Smooth muscle cell (in vitro differentiated cells): ENCODE data around the gene FOXA3. TPM values are rescaled to one million over a fixed set of nuclear protein-coding genes. Genes with fewer than 3 reads are reported as not detected.
A peak's percentile ranks its signal among the peaks of the same experiment; 100 is the strongest.

ENCODE experiments used
- DNase-seq: peaks from one replicate; lab custom pipeline; 2025; ENCODE audit not compliant: unreplicated experiment; lab: John Stamatoyannopoulos, UW
- H2AFZ ChIP-seq: fragments of 200-600 bp; sonication (generic); 2 replicates; pipeline ENCODE4 v1.6.0; 2016; ENCODE audit warnings: antibody characterized with exemption, low read depth, mild to moderate bottlenecking
- H3F3A ChIP-seq: fragments of 200-600 bp; sonication (generic); 2 replicates; pipeline ENCODE4 v1.6.0; 2017; ENCODE audit warnings: antibody characterized with exemption, low read depth
- H3K27ac ChIP-seq: fragments of 200-600 bp; sonication (generic); 2 replicates; pipeline ENCODE4 v1.5.1; 2016; ENCODE audit warnings: low read depth, mild to moderate bottlenecking
- H3K27me3 ChIP-seq: fragments of 200-600 bp; sonication (generic); 2 replicates; pipeline ENCODE4 v1.6.1; 2016; ENCODE audit warnings: low read depth, mild to moderate bottlenecking
- H3K36me3 ChIP-seq: fragments of 200-600 bp; sonication (generic); 2 replicates; pipeline ENCODE4 v1.5.1; 2016; ENCODE audit warnings: low read depth
- H3K4me1 ChIP-seq: fragments of 200-600 bp; sonication (generic); 2 replicates; pipeline ENCODE4 v1.5.1; 2016; ENCODE audit warnings: low read depth
- H3K4me2 ChIP-seq: fragments of 200-600 bp; sonication (generic); 2 replicates; pipeline ENCODE4 v1.6.0; 2016; ENCODE audit warnings: mild to moderate bottlenecking
- H3K4me3 ChIP-seq: fragments of 200-600 bp; sonication (generic); 2 replicates; pipeline ENCODE4 v1.5.1; 2016; ENCODE audit warnings: mild to moderate bottlenecking
- H3K79me2 ChIP-seq: fragments of 200-600 bp; sonication (generic); 2 replicates; pipeline ENCODE4 v1.6.0; 2016; ENCODE audit warnings: low read depth, mild to moderate bottlenecking
- H3K9ac ChIP-seq: fragments of 200-600 bp; sonication (generic); 2 replicates; pipeline ENCODE4 v1.6.0; 2016; ENCODE audit warnings: low read depth
- H3K9me3 ChIP-seq: fragments of 200-600 bp; sonication (generic); replicated peaks from 2 replicates; pipeline ENCODE4 v1.5.1; 2016; ENCODE audit warnings: low read depth
- H4K20me1 ChIP-seq: fragments of 200-600 bp; sonication (generic); 2 replicates; pipeline ENCODE4 v1.6.0; 2016; ENCODE audit warnings: low read depth
- WGBS: methylation state at CpG from one replicate; pipeline ENCODE4 v1.1.7; 2016; ENCODE audit warnings: low lambda C conversion rate; 5-methylcytosine and 5-hydroxymethylcytosine counted together
- polyA plus RNA-seq: library from polyadenylated mRNA; unstranded; fragments of >200 nt; fragmentation: Nextera tagmentation; extraction: Ambion mirVana; gene quantifications from 2 replicates; pipeline ENCODE4 v1.2.1, GENCODE V29; 2016
- total RNA-seq: library from RNA; depleted of rRNA; stranded (reverse); fragments of >200 nt; gene quantifications from 2 replicates; pipeline ENCODE4 v1.2.3, GENCODE V29; 2014
- TF ChIP-seq, protein P1 (sequence below): fragments of 200-600 bp; sonication (generic); IDR thresholded peaks from 2 replicates; pipeline ENCODE4 v1.5.1; 2017; ENCODE audit warnings: borderline replicate concordance, mild to moderate bottlenecking, antibody characterized with exemption; ENCODE audit not compliant: insufficient read depth, poor library complexity, severe bottlenecking

The FOXA3 gene
- total and polyA plus RNA-seq, 2 experiments from 2014 or later = 0.50 to 0.76 TPM

DNA sequence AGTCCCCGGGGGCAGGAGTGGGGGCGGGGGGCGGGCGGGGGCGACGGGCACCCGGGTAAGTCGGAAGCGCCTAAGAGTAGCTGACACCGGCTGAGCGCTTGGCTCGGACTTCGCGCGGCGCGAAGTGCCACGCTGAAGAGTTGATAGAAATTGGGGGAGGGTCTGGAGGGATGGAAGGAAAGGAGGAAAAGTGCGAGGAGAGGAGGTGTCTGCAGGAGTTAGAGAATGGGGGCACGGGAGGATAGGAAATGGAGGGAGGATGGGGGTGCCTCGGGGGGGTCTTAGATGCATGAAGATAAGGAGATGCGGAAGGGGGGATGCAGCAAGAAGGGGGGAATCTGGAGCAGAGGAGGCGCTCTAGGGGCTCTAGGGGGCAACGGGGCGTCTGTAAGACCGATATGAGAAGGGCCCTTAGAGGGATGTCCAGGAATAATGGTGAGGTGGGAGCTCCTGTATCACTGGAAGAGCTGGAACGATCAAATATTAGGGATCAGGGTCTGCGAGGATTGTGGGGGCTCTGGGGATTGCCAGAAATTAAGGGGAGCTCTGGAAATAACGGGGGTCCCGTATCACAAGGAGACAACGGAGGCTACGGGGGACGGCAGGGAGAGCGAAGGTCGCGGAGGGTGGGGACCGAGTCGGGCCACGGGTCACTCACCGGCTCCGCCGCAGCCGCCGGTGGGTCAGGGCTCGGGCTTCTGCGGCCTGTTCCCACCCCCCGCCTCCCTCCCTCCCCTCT is 38.0 kb downstream of the FOXA3 start, which contains the start of gene MYPOP:
Gene MYPOP (minus strand): TSS at position 702 of the 739 bp plus-strand sequence. CDS start 840 bp downstream, outside the sequence.
- Histone ChIP-seq H3K4me3 (peak within 1 kb of the TSS; percentile 89), H3K9ac (peak within 1 kb of the TSS; percentile 66), H3K9me3 (no peaks in the 10 kb centered on the region), H3K79me2 (peaks cover 9% of the 10 kb centered on the region), H3K36me3 (no peaks in the 10 kb centered on the region), H2AFZ (peak within 1 kb of the TSS; percentile 84), H3K27me3 (no peaks in the 10 kb centered on the region), H3F3A (peaks cover 5% of the 10 kb centered on the region), H3K4me2 (peak within 1 kb of the TSS; percentile 99), H4K20me1 (peaks cover 19% of the 10 kb centered on the region), H3K4me1 (peaks cover 6% of the 10 kb centered on the region), H3K27ac (peak within 1 kb of the TSS; percentile 28)
- no peak for DNase-seq
- under 1% methylated on average over 26 of the region's 47 CpGs for WGBS
- TF ChIP-seq, protein P1, sequence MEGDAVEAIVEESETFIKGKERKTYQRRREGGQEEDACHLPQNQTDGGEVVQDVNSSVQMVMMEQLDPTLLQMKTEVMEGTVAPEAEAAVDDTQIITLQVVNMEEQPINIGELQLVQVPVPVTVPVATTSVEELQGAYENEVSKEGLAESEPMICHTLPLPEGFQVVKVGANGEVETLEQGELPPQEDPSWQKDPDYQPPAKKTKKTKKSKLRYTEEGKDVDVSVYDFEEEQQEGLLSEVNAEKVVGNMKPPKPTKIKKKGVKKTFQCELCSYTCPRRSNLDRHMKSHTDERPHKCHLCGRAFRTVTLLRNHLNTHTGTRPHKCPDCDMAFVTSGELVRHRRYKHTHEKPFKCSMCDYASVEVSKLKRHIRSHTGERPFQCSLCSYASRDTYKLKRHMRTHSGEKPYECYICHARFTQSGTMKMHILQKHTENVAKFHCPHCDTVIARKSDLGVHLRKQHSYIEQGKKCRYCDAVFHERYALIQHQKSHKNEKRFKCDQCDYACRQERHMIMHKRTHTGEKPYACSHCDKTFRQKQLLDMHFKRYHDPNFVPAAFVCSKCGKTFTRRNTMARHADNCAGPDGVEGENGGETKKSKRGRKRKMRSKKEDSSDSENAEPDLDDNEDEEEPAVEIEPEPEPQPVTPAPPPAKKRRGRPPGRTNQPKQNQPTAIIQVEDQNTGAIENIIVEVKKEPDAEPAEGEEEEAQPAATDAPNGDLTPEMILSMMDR = no peak

DNA sequence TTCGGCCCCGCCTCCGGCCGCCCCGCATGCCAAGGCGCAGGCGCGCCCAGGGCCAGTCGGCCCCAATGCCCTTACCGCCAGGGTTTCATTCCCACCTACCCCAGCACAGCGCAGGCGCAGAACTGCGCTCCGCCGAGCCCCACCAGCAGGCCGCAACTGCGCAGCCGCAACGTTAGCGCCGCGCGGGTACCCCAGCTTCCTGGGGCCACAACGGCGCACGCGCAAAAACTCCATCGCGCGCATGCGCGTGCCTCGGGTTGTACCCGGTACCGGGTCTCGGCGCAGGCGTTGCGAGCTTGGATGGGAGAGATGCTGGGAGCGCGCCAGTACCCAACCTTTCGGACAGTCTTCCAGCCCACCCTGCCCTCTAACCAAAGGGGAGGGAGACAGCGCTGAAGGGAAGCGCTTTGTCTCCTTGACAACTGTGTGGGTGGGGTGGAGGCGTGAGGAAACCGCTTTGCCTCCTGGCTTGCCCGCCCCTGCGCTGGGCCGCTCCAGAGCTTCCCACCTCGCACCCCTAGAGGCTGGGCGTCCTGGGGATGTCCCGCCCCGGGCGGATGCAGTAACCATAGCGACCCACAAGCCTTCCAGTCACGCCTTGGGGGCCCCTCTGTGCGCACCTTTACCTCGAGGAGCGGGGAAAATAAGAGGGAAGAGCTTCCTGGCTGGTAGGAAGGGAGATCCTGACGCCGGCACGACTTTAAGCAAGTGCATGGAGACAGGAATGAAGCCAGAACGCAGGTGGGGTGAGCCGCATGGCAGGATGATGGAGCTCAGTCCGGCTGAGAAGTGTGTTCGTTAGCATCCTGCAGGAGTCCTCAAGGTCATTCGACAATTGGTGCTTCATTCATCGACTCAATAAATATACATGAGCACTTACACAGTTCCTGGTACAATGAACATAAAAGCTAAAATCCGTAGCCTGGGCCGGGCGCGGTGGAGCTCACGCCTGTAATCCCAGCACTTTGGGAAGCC is 38.8 kb downstream of the FOXA3 start:
- peak overlapping the region; percentile 99 for H3K4me2 ChIP-seq
- no peak overlapping the region for H3K9ac ChIP-seq
- WGBS = 9% methylated on average over 63 of the region's 73 CpGs
- peak; percentile 97 for DNase-seq
- H3K4me1 ChIP-seq = peaks cover 6% of the 10 kb centered on the region
- peaks cover 9% of the 10 kb centered on the region for H3K79me2 ChIP-seq
- peak overlapping the region; percentile 28 for H3K27ac ChIP-seq
- H3K9me3 ChIP-seq = no peaks in the 10 kb centered on the region
- TF ChIP-seq, protein P1 = no peak
- H4K20me1 ChIP-seq = peaks cover 19% of the 10 kb centered on the region
- H3K27me3 ChIP-seq = no peaks in the 10 kb centered on the region
- H3K4me3 ChIP-seq = peak overlapping the region; percentile 89
- peak overlapping the region; percentile 70 for H2AFZ ChIP-seq
- no peaks in the 10 kb centered on the region for H3K36me3 ChIP-seq
- H3F3A ChIP-seq = peaks cover 5% of the 10 kb centered on the region

DNA sequence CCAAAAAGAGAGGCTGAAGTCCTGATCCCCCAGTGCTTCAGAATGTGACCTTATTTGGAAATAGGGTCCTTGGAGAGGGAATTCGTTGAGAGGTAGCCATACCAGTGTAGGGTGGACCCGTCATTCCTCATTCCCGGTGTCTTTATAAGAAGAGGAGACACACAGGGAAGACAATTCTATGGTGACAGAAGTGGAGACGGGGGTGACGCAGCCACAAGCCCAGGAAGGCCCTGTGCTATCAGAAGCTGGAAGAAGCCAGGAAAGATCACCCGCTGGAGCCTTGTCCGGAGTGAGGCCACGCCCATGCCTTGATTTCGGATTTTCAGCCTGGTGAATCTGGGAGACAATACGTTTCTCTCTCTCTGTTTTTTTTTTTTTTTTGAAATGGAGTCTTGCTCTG is 40.9 kb downstream of the FOXA3 start:
- 87% methylated on average over 10 of the region's 10 CpGs for WGBS
- Histone ChIP-seq H2AFZ (no peak overlapping the region), H3K9ac (no peak overlapping the region), H3K36me3 (no peaks in the 10 kb centered on the region), H3K4me1 (peaks cover 6% of the 10 kb centered on the region), H3K27me3 (no peaks in the 10 kb centered on the region), H3K79me2 (peaks cover 4% of the 10 kb centered on the region), H4K20me1 (peaks cover 15% of the 10 kb centered on the region), H3K9me3 (no peaks in the 10 kb centered on the region), H3K27ac (no peak overlapping the region), H3K4me2 (no peak overlapping the region), H3K4me3 (no peak overlapping the region), H3F3A (peaks cover 5% of the 10 kb centered on the region)
- TF ChIP-seq, protein P1 = no peak
- DNase-seq = no peak
